GM23338 (cell line): ENCODE data around the gene SLC35F6. TPM values are rescaled to one million over a fixed set of nuclear protein-coding genes. Genes with fewer than 3 reads are reported as not detected.

Source experiments
- ATAC-seq: fragments of 200-7000 bp; cut with Tn5 transposase; 3 replicates; pipeline ENCODE4 v1.9.1; 2020
- DNase-seq: peaks from one replicate; pipeline ENCODE4 v3.0.0-alpha.2; 2015; ENCODE audit warnings: low spot score
- H2AFZ ChIP-seq: fragments of 200-600 bp; sonication (generic); 2 replicates; pipeline ENCODE4 v1.8.0; 2016; ENCODE audit warnings: antibody characterized with exemption, mild to moderate bottlenecking, moderate library complexity
- H3F3A ChIP-seq: fragments of 200-600 bp; sonication (generic); replicated peaks from 2 replicates; pipeline ENCODE4 v1.8.0; 2017; ENCODE audit warnings: antibody characterized with exemption, mixed run types, low read depth
- H3K27ac ChIP-seq: fragments of 200-600 bp; sonication (generic); 2 replicates; pipeline ENCODE4 v1.6.1; 2016; ENCODE audit warnings: low read depth
- H3K27me3 ChIP-seq: fragments of 200-600 bp; sonication (generic); 2 replicates; pipeline ENCODE4 v1.8.0; 2016; ENCODE audit warnings: mild to moderate bottlenecking, mixed run types, moderate library complexity; ENCODE audit not compliant: insufficient read depth
- H3K36me3 ChIP-seq: fragments of 200-600 bp; sonication (generic); 2 replicates; pipeline ENCODE4 v1.8.0; 2016; ENCODE audit warnings: mild to moderate bottlenecking; ENCODE audit not compliant: insufficient read depth
- H3K4me1 ChIP-seq: fragments of 200-600 bp; sonication (generic); 2 replicates; pipeline ENCODE4 v1.8.0; 2016; ENCODE audit warnings: mild to moderate bottlenecking, moderate library complexity; ENCODE audit not compliant: insufficient read depth
- H3K4me2 ChIP-seq: fragments of 200-600 bp; sonication (generic); 2 replicates; pipeline ENCODE4 v1.7.1; 2017; ENCODE audit warnings: mixed run types
- H3K4me3 ChIP-seq: fragments of 200-600 bp; sonication (generic); 2 replicates; pipeline ENCODE4 v1.6.1; 2016; ENCODE audit warnings: mixed run types
- H3K79me2 ChIP-seq: fragments of 200-600 bp; sonication (generic); replicated peaks from 2 replicates; pipeline ENCODE4 v1.8.0; 2017; ENCODE audit warnings: mild to moderate bottlenecking; ENCODE audit not compliant: insufficient read depth
- H3K9me2 ChIP-seq: fragments of 200-600 bp; sonication (generic); 2 replicates; pipeline ENCODE4 v1.8.0; 2017; ENCODE audit not compliant: insufficient read depth
- H4K20me1 ChIP-seq: fragments of 200-600 bp; sonication (generic); replicated peaks from 2 replicates; pipeline ENCODE4 v1.8.0; 2017; ENCODE audit warnings: mild to moderate bottlenecking; ENCODE audit not compliant: insufficient read depth
- H3K27ac Mint-ChIP-seq: 2 replicates; pipeline ENCODE4 v1.8.0; 2020; ENCODE audit warnings: inconsistent platforms, mild to moderate bottlenecking, moderate library complexity, mixed read lengths
- H3K27me3 Mint-ChIP-seq: 3 replicates; pipeline ENCODE4 v1.8.0; 2022; ENCODE audit warnings: low read depth, mild to moderate bottlenecking, moderate library complexity, mixed read lengths, inconsistent platforms; ENCODE audit not compliant: insufficient read depth, poor library complexity
- H3K36me3 Mint-ChIP-seq: 3 replicates; pipeline ENCODE4 v1.8.0; 2021; ENCODE audit warnings: low read depth, mild to moderate bottlenecking, inconsistent platforms, moderate library complexity, mixed read lengths
- H3K4me1 Mint-ChIP-seq: 3 replicates; pipeline ENCODE4 v1.8.0; 2020; ENCODE audit warnings: mild to moderate bottlenecking, inconsistent platforms, mixed read lengths
- H3K4me3 Mint-ChIP-seq: 3 replicates; pipeline ENCODE4 v1.8.0; 2021; ENCODE audit warnings: moderate library complexity, mild to moderate bottlenecking, inconsistent platforms, mixed read lengths
- H3K9me3 Mint-ChIP-seq: 3 replicates; pipeline ENCODE4 v1.8.0; 2020; ENCODE audit warnings: moderate library complexity, mild to moderate bottlenecking, inconsistent platforms, mixed read lengths
- CREB1 ChIP-seq: fragments of 250-450 bp; sonication (Bioruptor Pico); IDR thresholded peaks from 2 replicates; pipeline ENCODE4 v1.5.0; 2020; ENCODE audit warnings: low read depth, mild to moderate bottlenecking, moderate library complexity
- CTCF ChIP-seq, 2 experiments: fragments of 200-600 bp in 1 of 2; sonication (generic) in 1 of 2; conservative IDR thresholded peaks; 2 replicates each; pipeline versions ENCODE4 v1.5.1 to v1.6.1; 2016 to 2017; ENCODE audit warnings: antibody characterized with exemption in 2 of 2, low read depth in 2 of 2, mild to moderate bottlenecking in 2 of 2, moderate library complexity in 1 of 2
- EZH2phosphoT487 ChIP-seq: fragments of 200-600 bp; sonication (generic); IDR thresholded peaks from one replicate; pipeline ENCODE4 v1.8.1; 2018; ENCODE audit warnings: antibody characterized with exemption; ENCODE audit not compliant: unreplicated experiment
- NANOG ChIP-seq: IDR thresholded peaks from 2 replicates; pipeline ENCODE4 v1.6.1; 2016; ENCODE audit warnings: antibody characterized with exemption, borderline replicate concordance
- POLR2AphosphoS5 ChIP-seq: IDR thresholded peaks from 2 replicates; pipeline ENCODE4 v1.6.1; 2016; ENCODE audit warnings: antibody characterized with exemption, low read depth
- REST ChIP-seq: IDR thresholded peaks from one replicate; pipeline ENCODE4 v1.6.1; 2018; ENCODE audit warnings: antibody characterized with exemption; ENCODE audit not compliant: unreplicated experiment
- ZNF331 ChIP-seq: fragments of 250-450 bp; sonication (Bioruptor Pico); IDR thresholded peaks from 2 replicates; pipeline ENCODE4 v1.5.0; 2020; ENCODE audit warnings: low read depth, mild to moderate bottlenecking, moderate library complexity
- ZNF462 ChIP-seq: fragments of 250-450 bp; sonication (Bioruptor Pico); IDR thresholded peaks from 2 replicates; pipeline ENCODE4 v1.5.0; 2020; ENCODE audit warnings: mild to moderate bottlenecking, moderate library complexity
- polyA plus RNA-seq: library from polyadenylated mRNA; unstranded; fragments of >200 nt; fragmentation: Nextera tagmentation; extraction: Ambion mirVana; gene quantifications from 2 replicates; pipeline ENCODE4 v1.2.1, GENCODE V29; 2016
- total RNA-seq: library from RNA; depleted of rRNA; stranded (reverse); fragments of >200 nt; shearing (Covaris generic); gene quantifications from 2 replicates; pipeline ENCODE4 v1.2.3, GENCODE V29; 2014

Gene SLC35F6
- total and polyA plus RNA-seq, 2 experiments from 2014 or later = 6.0 to 15.0 TPM

- TF ChIP-seq ZNF462 (CRISPR knock-in tag) (no peak), CREB1 (CRISPR knock-in tag) (no peak), EZH2phosphoT487 (no peak)
These were observed 32.4 kb upstream of the SLC35F6 start (continued) for GRCh38 chr2:26731714-26732113.

- no peaks in the 10 kb centered on the region for H3K36me3 ChIP-seq
- H3K36me3 Mint-ChIP-seq = no peaks in the 10 kb centered on the region
- H4K20me1 ChIP-seq = no peaks in the 10 kb centered on the region
- no peaks in the 10 kb centered on the region for H3F3A ChIP-seq
- no peaks in the 10 kb centered on the region for H3K9me2 ChIP-seq
- ATAC-seq (no peak), DNase-seq (no peak)
- no peak overlapping the region for H3K27ac ChIP-seq
- no peak overlapping the region for H3K27ac Mint-ChIP-seq
- no peak overlapping the region for H2AFZ ChIP-seq
- no peak overlapping the region for H3K4me3 ChIP-seq
- no peak overlapping the region for H3K4me2 ChIP-seq
- no peaks in the 10 kb centered on the region for H3K27me3 ChIP-seq
- H3K4me1 Mint-ChIP-seq = no peaks in the 10 kb centered on the region
- H3K9me3 Mint-ChIP-seq = no peaks in the 10 kb centered on the region
- peaks cover 8% of the 10 kb centered on the region for H3K27me3 Mint-ChIP-seq
- no peaks in the 10 kb centered on the region for H3K79me2 ChIP-seq
- H3K4me1 ChIP-seq = no peaks in the 10 kb centered on the region
- no peak overlapping the region for H3K4me3 Mint-ChIP-seq
- TF ChIP-seq ZNF331 (CRISPR knock-in tag) (no peak), NANOG (no peak), POLR2AphosphoS5 (no peak), CTCF (conservative IDR thresholded peaks at IDR 0.05; ENCODE audit: low read depth in 2 of 2) (no peak), EZH2phosphoT487 (no peak), REST (no peak)
These were observed 31.6 kb upstream of the SLC35F6 start for GRCh38 chr2:26732446-26732845.
